Measurements from ENCODE around the gene SULT1A3. TPM values are rescaled to one million over a fixed set of nuclear protein-coding genes. Genes with fewer than 3 reads are reported as not detected.
"Not testable (repeated sequence)": the region's sequence is repeated elsewhere in the genome, so short reads cannot be mapped to it uniquely, and the experiment has no call there.

Gene SULT1A3
- 6.0 and 7.0 TPM in 2 replicates for total RNA-seq (ENCODE audit: low replicate concordance)

- DNase-seq (ENCODE audit: low read depth); H3K4me3 ChIP-seq (ENCODE audit: low read depth, low read length): not testable (repeated sequence)
Measured at GRCh38 chr16:30199049-30199448, at the start of gene SULT1A3. Gene SULT1A3, plus strand, starts transcription at chr16:30199255. Its CDS starts 1,474 bp downstream, at chr16:30200729.

- no peak for DNase-seq (ENCODE audit: low read depth)
- TF ChIP-seq CTCF (IDR thresholded peaks at IDR 0.05; ENCODE audit: insufficient read depth, low read length), result no peak
- no peak overlapping the region for H3K4me3 ChIP-seq (ENCODE audit: low read depth, low read length)
Measured at GRCh38 chr16:30151091-30151490, 48.0 kb upstream of the SULT1A3 start.

- H3K4me3 ChIP-seq (ENCODE audit: low read depth, low read length), result no peak overlapping the region
- no peak for DNase-seq (ENCODE audit: low read depth)
- no peak for TF ChIP-seq CTCF (IDR thresholded peaks at IDR 0.05; ENCODE audit: insufficient read depth, low read length)
Measured at GRCh38 chr16:30152517-30152916, 46.5 kb upstream of the SULT1A3 start.

- H3K4me3 ChIP-seq (ENCODE audit: low read depth, low read length), result no peak overlapping the region
- DNase-seq (ENCODE audit: low read depth), result no peak
- no peak for TF ChIP-seq CTCF (IDR thresholded peaks at IDR 0.05; ENCODE audit: insufficient read depth, low read length)
Measured at GRCh38 chr16:30155188-30155587, 43.9 kb upstream of the SULT1A3 start.

- TF ChIP-seq CTCF (IDR thresholded peaks at IDR 0.05; ENCODE audit: insufficient read depth, low read length), result no peak
- DNase-seq (ENCODE audit: low read depth), result no peak
- no peak overlapping the region for H3K4me3 ChIP-seq (ENCODE audit: low read depth, low read length)
Measured at GRCh38 chr16:30157214-30157613, 41.8 kb upstream of the SULT1A3 start.

GRCh38 chr16:30163538-30163937, 35.5 kb upstream of the SULT1A3 start:
- no peak for TF ChIP-seq CTCF (IDR thresholded peaks at IDR 0.05; ENCODE audit: insufficient read depth, low read length)
- no peak overlapping the region for H3K4me3 ChIP-seq (ENCODE audit: low read depth, low read length)
- no peak for DNase-seq (ENCODE audit: low read depth)

- H3K4me3 ChIP-seq (ENCODE audit: low read depth, low read length), result no peak overlapping the region
- TF ChIP-seq CTCF (IDR thresholded peaks at IDR 0.05; ENCODE audit: insufficient read depth, low read length), result no peak
- no peak for DNase-seq (ENCODE audit: low read depth)
Measured at GRCh38 chr16:30166202-30166902, 32.7 kb upstream of the SULT1A3 start.

- not testable (repeated sequence) for H3K4me3 ChIP-seq (ENCODE audit: low read depth, low read length); DNase-seq (ENCODE audit: low read depth)
Measured at GRCh38 chr16:30168746-30169145, 30.3 kb upstream of the SULT1A3 start.

GRCh38 chr16:30169416-30169815, 29.6 kb upstream of the SULT1A3 start:
- H3K4me3 ChIP-seq (ENCODE audit: low read depth, low read length); DNase-seq (ENCODE audit: low read depth): not testable (repeated sequence)

- not testable (repeated sequence) for DNase-seq (ENCODE audit: low read depth); H3K4me3 ChIP-seq (ENCODE audit: low read depth, low read length)
Measured at GRCh38 chr16:30170145-30170544, 28.9 kb upstream of the SULT1A3 start.

Data from fibroblast of the aortic adventitia (primary cell).